Mesenchymal stem cell (in vitro differentiated cells and primary cell): Measurements from ENCODE around the gene IPO8.

Experiments
- DNase-seq: peaks from one replicate; pipeline ENCODE4 v3.0.0-alpha.2; 2013
- H2AFZ ChIP-seq: one replicate; pipeline ENCODE4 v1.6.1; 2013; ENCODE audit warnings: low read depth, mild to moderate bottlenecking, control low read depth, inconsistent platforms, low read length, moderate library complexity
- H2AK5ac ChIP-seq: 2 replicates; pipeline ENCODE4 v1.6.1; 2013; ENCODE audit warnings: low read length, moderate library complexity, mild to moderate bottlenecking, inconsistent platforms; ENCODE audit not compliant: severe bottlenecking
- H2BK120ac ChIP-seq: one replicate; pipeline ENCODE4 v1.6.1; 2013; ENCODE audit warnings: low read depth, mild to moderate bottlenecking, inconsistent platforms, low read length, moderate library complexity
- H2BK12ac ChIP-seq, 2 experiments: one replicate each; pipeline ENCODE4 v1.6.1; 2013; ENCODE audit warnings: inconsistent platforms in 2 of 2, low read length in 2 of 2, mild to moderate bottlenecking in 2 of 2, moderate library complexity in 2 of 2, control low read depth in 1 of 2
- H2BK15ac ChIP-seq: one replicate; pipeline ENCODE4 v1.6.1; 2013; ENCODE audit warnings: mild to moderate bottlenecking, low read depth, inconsistent platforms; ENCODE audit not compliant: poor library complexity, severe bottlenecking
- H2BK5ac ChIP-seq: 2 replicates; pipeline ENCODE4 v1.6.1; 2013; ENCODE audit warnings: low read depth, mild to moderate bottlenecking, low read length, control low read depth, inconsistent platforms; ENCODE audit not compliant: poor library complexity, severe bottlenecking
- H3K14ac ChIP-seq, 2 experiments: one replicate each; pipeline ENCODE4 v1.6.1; 2013; ENCODE audit warnings: inconsistent platforms in 2 of 2, low read length in 2 of 2, control low read depth in 1 of 2, mild to moderate bottlenecking in 1 of 2, moderate library complexity in 1 of 2
- H3K18ac ChIP-seq, 2 experiments: one replicate each; pipeline ENCODE4 v1.6.1; 2013; ENCODE audit warnings: inconsistent platforms in 2 of 2, low read length in 2 of 2, control low read depth in 1 of 2, low read depth in 1 of 2, mild to moderate bottlenecking in 1 of 2
- H3K23ac ChIP-seq, 2 experiments: one replicate each; pipeline ENCODE4 v1.6.1; 2013; ENCODE audit warnings: inconsistent platforms in 2 of 2, low read length in 2 of 2, mild to moderate bottlenecking in 2 of 2, moderate library complexity in 2 of 2, control low read depth in 1 of 2
- H3K27ac ChIP-seq: 2 replicates; pipeline ENCODE4 v1.5.1; 2013; ENCODE audit warnings: mild to moderate bottlenecking, moderate library complexity, low read length, control low read depth, inconsistent platforms; ENCODE audit not compliant: poor library complexity, severe bottlenecking
- H3K27me3 ChIP-seq, 2 experiments: 2 replicates each; pipeline versions ENCODE4 v1.6.1 to v1.7.0; 2013; ENCODE audit warnings: low read length in 2 of 2, mild to moderate bottlenecking in 2 of 2, moderate library complexity in 2 of 2, control low read depth in 1 of 2, inconsistent platforms in 1 of 2; ENCODE audit not compliant: control insufficient read depth in 1 of 2, insufficient read depth in 1 of 2
- H3K36me3 ChIP-seq, 2 experiments: 2 replicates each; pipeline versions ENCODE4 v1.6.1 to v1.7.0; 2013; ENCODE audit warnings: low read length in 2 of 2, control low read depth in 1 of 2, inconsistent platforms in 1 of 2, low read depth in 1 of 2, mild to moderate bottlenecking in 1 of 2; ENCODE audit not compliant: insufficient read depth in 2 of 2, control insufficient read depth in 1 of 2
- H3K4ac ChIP-seq, 2 experiments: one replicate each; pipeline ENCODE4 v1.6.1; 2013; ENCODE audit warnings: inconsistent platforms in 2 of 2, low read length in 2 of 2, mild to moderate bottlenecking in 2 of 2, moderate library complexity in 2 of 2, control low read depth in 1 of 2, low read depth in 1 of 2
- H3K4me1 ChIP-seq: 2 replicates; pipeline ENCODE4 v1.6.1; 2013; ENCODE audit warnings: low read depth, low read length, control low read depth; ENCODE audit not compliant: control insufficient read depth, insufficient read depth
- H3K4me2 ChIP-seq: 2 replicates; pipeline ENCODE4 v1.6.1; 2013; ENCODE audit warnings: low read length, mild to moderate bottlenecking, inconsistent platforms; ENCODE audit not compliant: poor library complexity, severe bottlenecking
- H3K4me3 ChIP-seq, 2 experiments: 2 replicates each; pipeline versions ENCODE4 v1.5.1 to v1.7.0; 2013; ENCODE audit warnings: low read length in 2 of 2, mild to moderate bottlenecking in 2 of 2, control low read depth in 1 of 2, low read depth in 1 of 2; ENCODE audit not compliant: insufficient read depth in 1 of 2
- H3K79me1 ChIP-seq: replicated peaks from 2 replicates; pipeline ENCODE4 v1.6.1; 2013; ENCODE audit warnings: mild to moderate bottlenecking, control low read depth, low read length, inconsistent platforms; ENCODE audit not compliant: poor library complexity, severe bottlenecking
- H3K9ac ChIP-seq: 2 replicates; pipeline ENCODE4 v1.7.0; 2013; ENCODE audit warnings: mild to moderate bottlenecking, low read length, moderate library complexity
- H3K9me3 ChIP-seq: 2 replicates; pipeline ENCODE4 v1.7.0; 2013; ENCODE audit warnings: mild to moderate bottlenecking, low read length; ENCODE audit not compliant: control insufficient read depth
- H4K8ac ChIP-seq: one replicate; pipeline ENCODE4 v1.6.1; 2013; ENCODE audit warnings: inconsistent platforms, mild to moderate bottlenecking, low read length, moderate library complexity
- H4K91ac ChIP-seq: one replicate; pipeline ENCODE4 v1.6.1; 2013; ENCODE audit warnings: mild to moderate bottlenecking, low read length, inconsistent platforms
- WGBS: methylation state at CpG from one replicate; pipeline ENCODE4 v1.1.7; 2013; ENCODE audit warnings: mixed read lengths; 5-methylcytosine and 5-hydroxymethylcytosine counted together

Gene IPO8

GRCh38 chr12:30701056-30701455 is 5.4 kb upstream of the IPO8 start:
- Histone ChIP-seq H3K4me3 (no peak overlapping the region), H2AFZ (no peak overlapping the region), H3K14ac (no peak overlapping the region), H2BK120ac (no peak overlapping the region), H2AK5ac (no peak overlapping the region), H2BK12ac (no peak overlapping the region), H3K18ac (no peak overlapping the region), H4K8ac (no peak overlapping the region), H4K91ac (no peak overlapping the region), H3K4ac (no peak overlapping the region), H3K4me1 (peaks cover 3% of the 10 kb centered on the region), H3K9ac (no peak overlapping the region), H3K9me3 (no peaks in the 10 kb centered on the region), H2BK5ac (no peak overlapping the region), H3K4me2 (no peak overlapping the region), H3K36me3 (no peaks in the 10 kb centered on the region), H2BK15ac (no peak overlapping the region), H3K27me3 (no peaks in the 10 kb centered on the region), H3K23ac (no peak overlapping the region), H3K27ac (no peak overlapping the region), H3K79me1 (peaks cover 2% of the 10 kb centered on the region)
- DNase-seq = no peak

DNA sequence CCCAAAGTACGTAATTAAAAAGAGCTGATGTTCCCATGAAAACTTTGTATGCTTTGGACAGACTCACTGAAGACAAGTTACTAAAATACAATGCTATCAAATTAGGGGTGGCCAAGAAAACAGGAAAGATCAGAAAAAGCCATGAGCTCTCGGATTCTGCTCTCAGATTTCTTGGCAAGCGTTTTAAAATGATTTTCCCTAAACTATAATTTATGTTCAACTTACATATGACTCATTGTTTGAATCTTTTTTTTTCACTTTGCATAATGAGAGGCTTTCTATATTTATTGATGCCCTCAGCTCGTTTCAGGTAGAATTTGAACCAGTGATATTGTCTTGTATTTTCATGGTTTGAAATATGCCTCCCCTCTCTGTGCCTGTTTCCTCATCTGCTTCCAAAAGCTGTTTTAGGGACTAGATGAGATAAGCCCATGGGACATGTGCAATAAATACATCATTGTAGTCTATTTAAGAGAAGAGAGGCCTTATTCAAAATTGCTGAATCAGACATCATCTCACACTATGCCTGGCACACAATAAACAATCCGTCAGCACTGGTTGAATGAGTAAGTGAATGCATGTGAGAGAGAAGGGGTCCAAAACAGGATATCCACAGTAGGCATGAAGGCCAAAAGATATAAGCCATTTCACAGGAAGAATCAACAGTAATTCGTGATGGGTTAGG is 4.7 kb upstream of the IPO8 start:
- Histone ChIP-seq H3K27ac (no peak overlapping the region), H3K18ac (no peak overlapping the region), H3K4me3 (no peak overlapping the region), H2BK5ac (no peak overlapping the region), H2AFZ (no peak overlapping the region), H3K4ac (no peak overlapping the region), H3K9ac (no peak overlapping the region), H3K23ac (no peak overlapping the region), H2BK120ac (no peak overlapping the region), H3K9me3 (no peaks in the 10 kb centered on the region), H4K91ac (no peak overlapping the region), H2BK12ac (no peak overlapping the region), H3K4me1 (peaks cover 3% of the 10 kb centered on the region), H4K8ac (no peak overlapping the region), H2BK15ac (no peak overlapping the region), H2AK5ac (no peak overlapping the region), H3K14ac (no peak overlapping the region), H3K79me1 (peaks cover 4% of the 10 kb centered on the region), H3K27me3 (no peaks in the 10 kb centered on the region), H3K4me2 (no peak overlapping the region), H3K36me3 (no peaks in the 10 kb centered on the region)
- DNase-seq = no peak
- 77% methylated on average over 3 of the region's 6 CpGs for WGBS

GRCh38 chr12:30698346-30698745 is 2.7 kb upstream of the IPO8 start:
- Histone ChIP-seq H3K9ac (no peak overlapping the region), H4K8ac (no peak overlapping the region), H3K23ac (no peak overlapping the region), H3K4me2 (no peak overlapping the region), H3K36me3 (no peaks in the 10 kb centered on the region), H2BK12ac (no peak overlapping the region), H3K9me3 (no peaks in the 10 kb centered on the region), H3K4me1 (peaks cover 3% of the 10 kb centered on the region), H3K27me3 (no peaks in the 10 kb centered on the region), H3K18ac (no peak overlapping the region), H2BK15ac (no peak overlapping the region), H2AFZ (no peak overlapping the region), H3K4me3 (no peak overlapping the region), H3K14ac (no peak overlapping the region), H2BK120ac (no peak overlapping the region), H3K4ac (no peak overlapping the region), H2BK5ac (no peak overlapping the region), H3K27ac (no peak overlapping the region), H3K79me1 (peaks cover 6% of the 10 kb centered on the region), H4K91ac (no peak overlapping the region), H2AK5ac (no peak overlapping the region)
- 94% methylated on average over 6 of the region's 12 CpGs for WGBS
- no peak for DNase-seq

GRCh38 chr12:30696943-30697342 is 1.3 kb upstream of the IPO8 start:
- no peaks in the 10 kb centered on the region for H3K27me3 ChIP-seq
- H2AK5ac ChIP-seq = no peak overlapping the region
- no peak overlapping the region for H2BK5ac ChIP-seq
- H3K18ac ChIP-seq = no peak overlapping the region
- DNase-seq = no peak
- H2AFZ ChIP-seq = no peak overlapping the region
- H3K27ac ChIP-seq = no peak overlapping the region
- no peak overlapping the region for H2BK12ac ChIP-seq
- no peak overlapping the region for H3K9ac ChIP-seq
- no peak overlapping the region for H2BK120ac ChIP-seq
- no peak overlapping the region for H4K8ac ChIP-seq
- H3K4me1 ChIP-seq = peaks cover 3% of the 10 kb centered on the region
- H3K79me1 ChIP-seq = peaks cover 6% of the 10 kb centered on the region
- no peaks in the 10 kb centered on the region for H3K9me3 ChIP-seq
- no peak overlapping the region for H4K91ac ChIP-seq
- H3K4me3 ChIP-seq = no peak overlapping the region
- H3K4me2 ChIP-seq = no peak overlapping the region
- no peak overlapping the region for H3K4ac ChIP-seq
- no peak overlapping the region for H2BK15ac ChIP-seq
- no peak overlapping the region for H3K14ac ChIP-seq
- H3K23ac ChIP-seq = no peak overlapping the region
- WGBS = 89% methylated on average over 6 of the region's 7 CpGs
- no peaks in the 10 kb centered on the region for H3K36me3 ChIP-seq
